Hepatocyte (in vitro differentiated cells): ENCODE measurements around the gene PIEZO1.

Experiments
- CTCF ChIP-seq: fragments of 200-600 bp; sonication (generic); IDR thresholded peaks from 2 replicates; pipeline ENCODE4 v1.5.1; 2016; ENCODE audit warnings: antibody characterized with exemption, mild to moderate bottlenecking; ENCODE audit not compliant: poor library complexity
- EZH2 ChIP-seq: fragments of 200-600 bp; sonication (generic); IDR thresholded peaks from 2 replicates; pipeline ENCODE4 v1.6.1; 2016; ENCODE audit warnings: antibody characterized with exemption, mild to moderate bottlenecking, borderline replicate concordance
- EZH2phosphoT487 ChIP-seq: fragments of 200-600 bp; sonication (generic); IDR thresholded peaks from one replicate; pipeline ENCODE4 v1.6.1; 2018; ENCODE audit warnings: antibody characterized with exemption, mild to moderate bottlenecking, low read depth, moderate library complexity; ENCODE audit not compliant: unreplicated experiment, severe bottlenecking

- no peak for TF ChIP-seq CTCF
- no peak for TF ChIP-seq EZH2phosphoT487
- no peak for TF ChIP-seq EZH2
Measured at GRCh38 chr16:88761830-88762229, 23.2 kb downstream of the PIEZO1 start.
